Heart right ventricle (tissue), 16 donors: ENCODE measurements around the gene KCTD6. TPM values are rescaled to one million over a fixed set of nuclear protein-coding genes. Genes with fewer than 3 reads are reported as not detected.
"Not testable (repeated sequence)": the region's sequence is repeated elsewhere in the genome, so short reads cannot be mapped to it uniquely, and the experiment has no call there.

Experiments
- ATAC-seq, 8 donors: fragments of 200-7000 bp; cut with Tn5 transposase; one replicate each; pipeline ENCODE4 v1.9.1; 2020; ENCODE audit warnings: mild to moderate bottlenecking in 8 of 8, moderate library complexity in 8 of 8, moderate number of reproducible peaks in 1 of 8
- DNase-seq, 2 donors: peaks; one replicate each; pipeline ENCODE4 v3.0.0-alpha.2; 2020
- H3K27ac ChIP-seq, 10 donors: fragments of 200-600 bp; sonication (generic) in 2 of 10; one replicate each; pipeline versions ENCODE4 v1.5.0 to v1.8.0; 2020 to 2022; ENCODE audit warnings: mild to moderate bottlenecking in 3 of 10
- H3K27me3 ChIP-seq, 7 donors: fragments of 200-600 bp; one replicate each; pipeline ENCODE4 v1.8.0; 2021 to 2022; ENCODE audit warnings: mild to moderate bottlenecking in 2 of 7
- H3K36me3 ChIP-seq, 9 donors: fragments of 200-600 bp; sonication (generic) in 1 of 9; one replicate each; pipeline versions ENCODE4 v1.5.0 to v1.8.0; 2020 to 2022; ENCODE audit warnings: mild to moderate bottlenecking in 2 of 9
- H3K4me1 ChIP-seq, 9 donors: fragments of 200-600 bp; sonication (generic) in 1 of 9; one replicate each; pipeline versions ENCODE4 v1.5.0 to v1.8.0; 2020 to 2022; ENCODE audit warnings: mild to moderate bottlenecking in 4 of 9
- H3K4me3 ChIP-seq, 10 donors: fragments of 200-600 bp; sonication (generic) in 2 of 10; one replicate each; pipeline versions ENCODE4 v1.5.0 to v1.8.0; 2020 to 2022; ENCODE audit warnings: mild to moderate bottlenecking in 7 of 10, moderate library complexity in 2 of 10
- H3K9me3 ChIP-seq, 11 donors: fragments of 200-600 bp in 10 of 11; sonication (generic) in 2 of 11; one replicate each; pipeline versions ENCODE4 v1.5.0 to v1.8.0; 2013 to 2022; ENCODE audit warnings: mild to moderate bottlenecking in 2 of 11, control low read depth in 1 of 11, moderate library complexity in 1 of 11
- WGBS, 2 donors: extraction: QIAGEN DNeasy Blood & Tissue Kit; methylation state at CpG; one replicate each; pipeline ENCODE4 v1.1.7; 2013; ENCODE audit warnings: inconsistent platforms in 1 of 2; 5-methylcytosine and 5-hydroxymethylcytosine counted together
- intact Hi-C, 10 donors: fragments of 100-400 bp; cut with DNase I; formaldehyde crosslinking; loops; one replicate each; pipeline versions ENCODE4 v1.11.1 to v1.14.2; 2022
- polyA plus RNA-seq, 2 donors: library from polyadenylated mRNA; stranded (reverse); fragments of 200-250 nt; gene quantifications; one replicate each; pipeline ENCODE4 v1.2.3, GENCODE V29; 2013
- total RNA-seq, 10 donors: library from RNA; stranded (reverse); fragmentation: NEBNext Ultra II Directional in 3 of 10; extraction: Animal tissue kit (Norgen Biotek cat#: 25700) in 3 of 10; gene quantifications; one replicate each; pipeline versions ENCODE4 v1.2.1 to v1.2.4, GENCODE V29; 2021 to 2023
- TF ChIP-seq, protein P1 (sequence below), 9 donors: fragments of 200-600 bp; sonication (generic) in 2 of 9; IDR thresholded peaks; one replicate each; pipeline versions ENCODE4 v1.5.0 to v1.8.0; 2021 to 2022; ENCODE audit warnings: antibody characterized with exemption in 9 of 9, mild to moderate bottlenecking in 5 of 9, moderate library complexity in 1 of 9
- donor health status: Arrhythmogenic right ventricular cardiomyopathy.
- donor health status: ischemic (EF 13 %, LVEDD 7.1; RV severe dilation, severe dysfunction).
- donor health status: healthy with polysubstance abuse.
- donor health status: DM: no; HTN: yes; CAD: no.
- donor health status: DM: no; HTN: no; CAD: no.
- donor health status: ischemic (EF 25% LVEDD 6.9; RV normal size, moderate dysfunction).
- donor health status: ischemic (EF 25% LVEDD 5.7; RV mildly dilated, moderate dysfunction).
- donor health status: healthy.
- donor health status: DM: yes; HTN: yes; CAD: no.
- donor health status: Ischemic cardiomyopathy.
- donor health status: ischemic (EF 35%, LVEDD 5.7; RV mildly dilated, moderate dysfunction).
- donor health status: nonischemic (EF 11% LVEDD 7.7; RV severe dilation, severe dysfunction).
- donor health status: DM: yes; HTN: yes; CAD: no.
- donor health status: PGD.
- donor health status: ischemic (EF 29% LVEDD 5.4; RV normal size, mild dysfunction).
- donor health status: nonischemic (EF 23%, LVEDD 6.1; RV moderate dilation, normal function).

The KCTD6 gene
- total and polyA plus RNA-seq, 12 donors, result 3.6 to 12.7 (median 7.2) TPM

DNA sequence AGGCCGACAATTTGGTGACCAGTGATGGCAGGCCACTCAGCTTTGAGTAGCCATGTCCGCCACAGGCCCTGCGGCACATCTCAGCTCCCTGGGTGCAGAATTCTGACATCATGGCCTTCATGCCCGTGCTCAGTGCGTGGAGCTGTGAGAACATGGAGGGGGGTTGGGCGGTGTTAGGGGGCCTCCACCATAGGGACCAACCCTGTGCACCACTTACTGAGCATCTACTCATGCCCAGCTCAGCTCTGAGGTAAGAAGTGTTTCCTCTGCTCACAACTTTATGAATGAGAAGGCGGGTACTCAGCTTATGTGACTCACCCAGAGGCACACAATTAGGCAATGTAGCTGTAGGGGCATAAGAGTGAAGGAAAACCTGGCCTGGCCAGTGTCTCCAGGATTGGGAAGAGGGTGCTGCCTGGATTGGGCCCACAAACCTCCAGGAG lies 34.6 kb downstream of the KCTD6 start:
- no peak for DNase-seq
- Histone ChIP-seq H3K27ac (no peak overlapping the region), H3K36me3 (peaks cover 0 to 100% (median 47%) of the 10 kb centered on the region in 9 donors), H3K9me3 (no peaks in the 10 kb centered on the region), H3K4me1 (peaks cover 0 to 23% (median 10%) of the 10 kb centered on the region in 9 donors), H3K27me3 (no peaks in the 10 kb centered on the region), H3K4me3 (no peak overlapping the region)
- TF ChIP-seq, protein P1, sequence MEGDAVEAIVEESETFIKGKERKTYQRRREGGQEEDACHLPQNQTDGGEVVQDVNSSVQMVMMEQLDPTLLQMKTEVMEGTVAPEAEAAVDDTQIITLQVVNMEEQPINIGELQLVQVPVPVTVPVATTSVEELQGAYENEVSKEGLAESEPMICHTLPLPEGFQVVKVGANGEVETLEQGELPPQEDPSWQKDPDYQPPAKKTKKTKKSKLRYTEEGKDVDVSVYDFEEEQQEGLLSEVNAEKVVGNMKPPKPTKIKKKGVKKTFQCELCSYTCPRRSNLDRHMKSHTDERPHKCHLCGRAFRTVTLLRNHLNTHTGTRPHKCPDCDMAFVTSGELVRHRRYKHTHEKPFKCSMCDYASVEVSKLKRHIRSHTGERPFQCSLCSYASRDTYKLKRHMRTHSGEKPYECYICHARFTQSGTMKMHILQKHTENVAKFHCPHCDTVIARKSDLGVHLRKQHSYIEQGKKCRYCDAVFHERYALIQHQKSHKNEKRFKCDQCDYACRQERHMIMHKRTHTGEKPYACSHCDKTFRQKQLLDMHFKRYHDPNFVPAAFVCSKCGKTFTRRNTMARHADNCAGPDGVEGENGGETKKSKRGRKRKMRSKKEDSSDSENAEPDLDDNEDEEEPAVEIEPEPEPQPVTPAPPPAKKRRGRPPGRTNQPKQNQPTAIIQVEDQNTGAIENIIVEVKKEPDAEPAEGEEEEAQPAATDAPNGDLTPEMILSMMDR (IDR thresholded peaks at IDR 0.05), result no peak
- intact Hi-C loops, result loop anchor here in 1 of 10 donors (10.0 kb wide), 1 partner anchor 202 kb away; no protein-coding TSS in a partner anchor
- ATAC-seq, result peak in 1 of 8 donors; percentile 46
- 88 to 91% methylated on average over 7 of the region's 7 CpGs for WGBS, 2 donors

DNA sequence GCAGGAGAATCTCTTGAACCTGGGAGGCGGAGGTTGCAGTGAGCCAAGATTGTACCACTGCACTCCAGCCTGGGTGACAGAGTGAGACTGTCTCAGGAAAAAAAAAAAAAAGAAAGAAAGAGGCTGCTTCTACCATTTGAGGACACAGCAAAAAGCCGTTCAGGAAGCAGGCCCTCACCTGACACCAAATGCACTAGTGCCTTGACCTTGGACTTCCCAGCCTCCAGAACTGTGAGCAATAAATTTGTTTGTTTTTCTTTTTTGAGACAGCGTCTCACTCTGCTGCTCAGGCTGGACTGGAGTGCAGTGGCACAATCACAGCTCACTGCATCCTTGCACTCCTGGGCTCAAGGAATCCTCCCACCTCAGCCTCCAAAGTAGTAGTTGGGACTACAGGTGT lies 35.5 kb downstream of the KCTD6 start:
- H3K9me3 ChIP-seq, H3K27ac ChIP-seq, ATAC-seq, H3K27me3 ChIP-seq, H3K4me3 ChIP-seq, DNase-seq: not testable (repeated sequence)
- H3K4me1 ChIP-seq, result peaks cover 0 to 23% (median 10%) of the 10 kb centered on the region in 9 donors
- intact Hi-C loops, result loop anchor here in 1 of 10 donors (10.0 kb wide), 1 partner anchor 203 kb away; no protein-coding TSS in a partner anchor
- peaks cover 0 to 100% (median 46%) of the 10 kb centered on the region in 9 donors for H3K36me3 ChIP-seq
- 95 to 98% methylated on average over 3 of the region's 3 CpGs for WGBS, 2 donors

DNA sequence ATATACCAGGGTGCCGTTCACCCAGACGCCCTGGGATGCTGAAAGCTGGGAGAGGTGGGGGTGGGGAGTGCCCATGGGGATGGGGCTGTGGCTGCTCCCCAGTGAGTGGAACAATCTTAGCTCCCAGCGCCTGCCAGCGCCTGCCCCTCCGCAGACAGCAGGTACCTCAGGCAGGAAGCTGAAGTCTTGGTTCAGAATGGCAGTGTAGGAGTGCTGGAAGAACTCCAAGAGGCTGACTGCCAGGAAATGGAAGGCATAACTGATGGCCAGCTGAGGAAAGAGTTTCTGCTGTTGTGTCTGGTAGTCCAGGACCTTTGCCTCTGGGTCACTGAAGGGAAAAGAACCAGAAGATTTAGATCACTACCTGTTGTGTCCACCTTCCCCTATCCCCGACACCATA lies 36.7 kb downstream of the KCTD6 start:
- H3K36me3 ChIP-seq, result peaks cover 0 to 99% (median 39%) of the 10 kb centered on the region in 9 donors
- H3K4me1 ChIP-seq, result peaks cover 0 to 28% (median 19%) of the 10 kb centered on the region in 9 donors
- DNase-seq, result peak; percentile 32 to 62
- H3K27ac ChIP-seq, result peak overlapping the region in 1 of 10 donors; percentile 7
- H3K4me3 ChIP-seq, result no peak overlapping the region
- peak in 7 of 8 donors; percentile 23 to 71 (median 42) for ATAC-seq
- intact Hi-C loops, result loop anchor here in 1 of 10 donors (10.0 kb wide), 1 partner anchor 204 kb away; no protein-coding TSS in a partner anchor
- no peaks in the 10 kb centered on the region for H3K9me3 ChIP-seq
- no peaks in the 10 kb centered on the region for H3K27me3 ChIP-seq
- WGBS, 2 donors, result 35 to 51% methylated on average over 6 of the region's 6 CpGs
- TF ChIP-seq, protein P1 (IDR thresholded peaks at IDR 0.05), result no peak

DNA sequence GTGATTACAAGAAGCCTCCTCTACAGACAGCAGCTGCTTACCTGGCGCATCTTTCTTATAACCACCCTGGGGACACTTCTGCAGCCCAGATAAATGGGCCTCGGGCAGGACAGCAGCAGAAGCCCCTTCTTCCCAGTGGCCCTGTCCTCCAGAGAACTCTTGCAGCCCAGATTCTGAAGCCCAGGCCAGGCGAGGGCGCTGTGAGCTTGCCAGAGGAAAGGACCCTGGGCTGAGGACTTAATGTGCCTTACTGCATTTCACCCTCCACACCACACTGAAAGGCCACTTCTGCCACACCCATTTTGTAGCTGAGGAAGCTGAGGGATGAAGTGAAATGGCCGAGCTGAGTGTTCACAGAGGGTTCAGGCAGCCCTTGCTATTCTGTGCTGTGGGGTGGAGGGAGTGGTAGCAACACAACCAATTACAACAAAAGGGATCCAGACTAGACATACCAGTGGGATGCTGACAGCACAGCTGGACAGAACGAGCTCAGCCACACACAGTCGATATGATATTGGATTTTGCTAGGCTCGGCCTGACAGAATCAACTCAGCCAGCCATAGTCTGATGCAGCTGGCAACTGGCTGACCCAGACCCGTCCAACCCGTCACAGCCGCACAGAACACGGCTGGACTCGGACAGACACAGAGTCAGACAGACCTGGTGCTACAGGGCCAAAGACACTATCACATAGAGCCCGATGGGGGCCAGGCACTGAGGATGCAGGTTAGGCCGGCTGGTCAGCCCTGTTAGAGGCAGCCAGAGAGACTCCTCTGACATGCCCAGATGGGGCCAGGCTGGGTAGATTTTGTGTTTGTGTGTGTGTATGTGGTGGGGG lies 37.8 kb downstream of the KCTD6 start:
- Histone ChIP-seq H3K36me3 (peaks cover 0 to 99% (median 39%) of the 10 kb centered on the region in 9 donors), H3K9me3 (no peaks in the 10 kb centered on the region), H3K4me1 (peaks cover 0 to 28% (median 19%) of the 10 kb centered on the region in 9 donors), H3K27ac (no peak overlapping the region), H3K27me3 (no peaks in the 10 kb centered on the region), H3K4me3 (no peak overlapping the region)
- TF ChIP-seq, protein P1 (IDR thresholded peaks at IDR 0.05), result peak in 3 of 9 donors; percentile 9 to 20 (median 15)
- ATAC-seq (no peak), DNase-seq (no peak)
- intact Hi-C loops, result loop anchor here in 8 of 10 donors (5.0 to 10.0 kb wide), 11 partner anchors 37 to 345 kb away; partner anchors contain the start of genes KCTD6 (in 2 of the 8), PDHB (in 2 of the 8), PXK (in 2 of the 8) and HTD2 (in 1 of the 8)
- 76 to 79% methylated on average over 15 of the region's 15 CpGs for WGBS, 2 donors
